Measurements from ENCODE around the gene JPH4. TPM values are rescaled to one million over a fixed set of nuclear protein-coding genes. Genes with fewer than 3 reads are reported as not detected.
A peak's percentile ranks its signal among the peaks of the same experiment; 100 is the strongest.

JPH4 gene
- total RNA-seq, 1 experiment from 2014 or later: 0.15 TPM

DNA sequence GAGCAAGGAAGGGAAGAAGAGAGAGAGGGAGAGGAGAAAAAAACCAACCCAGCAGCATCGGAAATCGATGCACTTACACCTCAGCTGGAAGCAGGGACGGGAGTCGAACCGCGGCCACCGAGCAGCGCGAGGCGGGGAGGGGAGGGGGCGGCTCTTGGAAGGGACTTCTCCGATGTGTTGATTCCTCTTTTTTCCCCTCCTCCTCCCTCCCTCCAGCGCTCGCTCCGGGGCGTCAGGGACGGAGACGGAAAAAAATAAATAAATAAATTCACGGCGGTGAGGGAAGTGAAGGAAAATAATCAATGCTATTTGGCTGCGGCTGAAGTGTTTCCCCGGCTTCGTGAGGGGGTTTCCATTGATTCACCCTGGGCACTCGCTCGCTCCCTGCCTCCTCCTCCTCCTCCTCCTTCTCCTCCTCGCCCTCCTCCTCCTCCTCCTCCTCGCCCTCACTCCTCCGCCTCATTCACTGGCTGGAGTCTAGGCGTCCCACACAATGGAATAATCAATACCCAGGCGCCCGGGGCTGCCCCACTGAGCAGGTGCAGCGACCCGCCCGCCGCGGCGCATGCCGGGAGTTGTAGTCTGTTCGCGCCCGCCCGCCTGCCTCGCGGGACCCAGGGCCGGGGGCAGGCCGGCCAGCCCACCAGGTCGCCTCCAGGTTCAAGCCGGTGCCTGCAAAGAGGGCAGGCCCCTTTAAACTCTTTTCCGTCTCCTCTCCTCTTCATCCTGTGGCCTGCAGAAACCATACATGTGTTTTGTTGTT, 27.1 kb downstream of the JPH4 start, which contains the start of gene ZFHX2:
ZFHX2 (minus strand) TSS at position 500 of the 763 bp plus-strand sequence. CDS start 16,440 bp downstream, outside the sequence.
- BruUV-seq (replicated peaks): TSS peak; percentile 40
- H3K4me1 ChIP-seq (ENCODE audit: control insufficient read depth in 1 of 2, insufficient read depth in 2 of 2, low read length in 2 of 2): peaks cover 3 to 25% of the 10 kb centered on the region in 2 experiments; a peak in 3 of 4 replicates
- H3K36me3 ChIP-seq (ENCODE audit: control insufficient read depth in 1 of 2, insufficient read depth in 2 of 2, low read length in 2 of 2): no peaks in the 10 kb centered on the region
- H3K9me2 ChIP-seq (ENCODE audit: insufficient read depth): no peaks in the 10 kb centered on the region
- ChIA-PET RAD21 (ENCODE audit: low non-redundant PET in 1 of 2, low total read pairs in 2 of 2, uncharacterized antibody in 2 of 2, unreplicated experiment in 2 of 2) (no interaction called here), POLR2A (no interaction called here), CTCF (no interaction called here)
- ATAC-seq (peak; percentile 79), DNase-seq (ENCODE audit: low read depth, low spot score) (peak; percentile 67)
- peak within 1 kb of the TSS; percentile 50 for H3K9ac ChIP-seq (ENCODE audit: low read length)
- H3K27me3 ChIP-seq (ENCODE audit: insufficient read depth, low read length): no peaks in the 10 kb centered on the region
- H3K4me3 ChIP-seq (replicated peaks in 1 of 2; ENCODE audit: low read depth in 1 of 2, low read length in 2 of 2): peak within 1 kb of the TSS; percentile 60 to 68
- H3K27ac ChIP-seq (ENCODE audit: low read depth, low read length): peak within 1 kb of the TSS; percentile 33
- H3K4me2 ChIP-seq (ENCODE audit: low read length): peak within 1 kb of the TSS; percentile 89
- no peak for TF ChIP-seq EZH2phosphoT487 (IDR thresholded peaks at IDR 0.05; ENCODE audit: borderline replicate concordance)
- TF ChIP-seq POLR2A (IDR thresholded peaks at IDR 0.05; ENCODE audit: borderline replicate concordance, extremely low read depth, insufficient read depth, insufficient read length): no peak
- TF ChIP-seq EGR1 (IDR thresholded peaks at IDR 0.05; ENCODE audit: low read depth): peak; percentile 78
- TF ChIP-seq, protein P1, sequence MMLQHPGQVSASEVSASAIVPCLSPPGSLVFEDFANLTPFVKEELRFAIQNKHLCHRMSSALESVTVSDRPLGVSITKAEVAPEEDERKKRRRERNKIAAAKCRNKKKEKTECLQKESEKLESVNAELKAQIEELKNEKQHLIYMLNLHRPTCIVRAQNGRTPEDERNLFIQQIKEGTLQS (IDR thresholded peaks at IDR 0.05): no peak
- peak; percentile 73 for TF ChIP-seq POLR2AphosphoS5 (IDR thresholded peaks at IDR 0.05; ENCODE audit: low read depth, low read length)
- TF ChIP-seq CBX3 (IDR thresholded peaks at IDR 0.05; ENCODE audit: low read depth): 0 out of 2 replicates have a peak, but pooled peaks have one; percentile 29
- TF ChIP-seq YY1 (IDR thresholded peaks at IDR 0.05; ENCODE audit: extremely low read depth, insufficient replicate concordance, low read depth, low read length): peak; percentile 58
- TF ChIP-seq SP1 (IDR thresholded peaks at IDR 0.05; ENCODE audit: low read depth): peak; percentile 39; the same call in 1 of the 2 replicates
- TF ChIP-seq ZFX (IDR thresholded peaks at IDR 0.05): peak; percentile 61
- intact Hi-C loops (cut with micrococcal nuclease): loop anchor here (1.0 kb wide), 1 partner anchor 82 kb away; the partner anchor contains the start of gene NGDN
- peak within 1 kb of the TSS; percentile 67 for H2AFZ ChIP-seq (ENCODE audit: low read depth, low read length, poor library complexity, severe bottlenecking)
- no peaks in the 10 kb centered on the region for H3K9me3 ChIP-seq (ENCODE audit: control insufficient read depth in 1 of 2, insufficient read depth in 1 of 2, low read depth in 1 of 2, low read length in 2 of 2)
- peaks cover 3% of the 10 kb centered on the region; the same call in 1 of the 2 replicates for H3K79me2 ChIP-seq (ENCODE audit: insufficient read depth, low read length)
- H4K20me1 ChIP-seq (ENCODE audit: insufficient read depth): no peaks in the 10 kb centered on the region
